GM12891 (cell line): ENCODE data around the gene CTTNBP2NL.

ENCODE experiments used
- PAX5 ChIP-seq: IDR thresholded peaks from 2 replicates; pipeline ENCODE4 v1.6.1; 2011; ENCODE audit warnings: low read length, moderate library complexity, mild to moderate bottlenecking; ENCODE audit not compliant: insufficient read depth, severe bottlenecking
- POLR2A ChIP-seq: IDR thresholded peaks from 2 replicates; pipeline ENCODE4 v1.6.1; 2011; ENCODE audit warnings: low read depth, low read length, control low read depth
- POLR2AphosphoS5 ChIP-seq: IDR thresholded peaks from 2 replicates; pipeline ENCODE4 v1.6.1; 2011; ENCODE audit warnings: low read depth, low read length, control low read depth
- POU2F2 ChIP-seq: IDR thresholded peaks from 2 replicates; pipeline ENCODE4 v1.6.1; 2011; ENCODE audit warnings: low read depth, mild to moderate bottlenecking, control low read depth, low read length, moderate library complexity
- SPI1 ChIP-seq: IDR thresholded peaks from 2 replicates; pipeline ENCODE4 v1.6.1; 2011; ENCODE audit warnings: low read depth, low read length, control low read depth
- TAF1 ChIP-seq: IDR thresholded peaks from 2 replicates; pipeline ENCODE4 v1.6.1; 2011; ENCODE audit warnings: low read depth, low read length, control low read depth

GRCh38 chr1:112423207-112423606, 27.2 kb downstream of the CTTNBP2NL start:
- TF ChIP-seq POLR2A, result no peak
- no peak for TF ChIP-seq TAF1
- no peak for TF ChIP-seq SPI1
- TF ChIP-seq POLR2AphosphoS5, result no peak
- no peak for TF ChIP-seq POU2F2
- TF ChIP-seq PAX5, result no peak
